Measurements from ENCODE around the gene SF3A2.

- TF ChIP-seq CTCF (IDR thresholded peaks at IDR 0.05) (no peak), POLR2A (IDR thresholded peaks at IDR 0.05) (no peak)
These were observed 7.4 kb downstream of the SF3A2 start for GRCh38 chr19:2244125-2244411.
